DMS79 (cell line): ENCODE data around the gene LMTK3.
A peak's percentile ranks its signal among the peaks of the same experiment; 100 is the strongest.

Experiments used
- DNase-seq: peaks from one replicate; lab custom pipeline; 2025; lab: John Stamatoyannopoulos, UW

The LMTK3 gene

DNA sequence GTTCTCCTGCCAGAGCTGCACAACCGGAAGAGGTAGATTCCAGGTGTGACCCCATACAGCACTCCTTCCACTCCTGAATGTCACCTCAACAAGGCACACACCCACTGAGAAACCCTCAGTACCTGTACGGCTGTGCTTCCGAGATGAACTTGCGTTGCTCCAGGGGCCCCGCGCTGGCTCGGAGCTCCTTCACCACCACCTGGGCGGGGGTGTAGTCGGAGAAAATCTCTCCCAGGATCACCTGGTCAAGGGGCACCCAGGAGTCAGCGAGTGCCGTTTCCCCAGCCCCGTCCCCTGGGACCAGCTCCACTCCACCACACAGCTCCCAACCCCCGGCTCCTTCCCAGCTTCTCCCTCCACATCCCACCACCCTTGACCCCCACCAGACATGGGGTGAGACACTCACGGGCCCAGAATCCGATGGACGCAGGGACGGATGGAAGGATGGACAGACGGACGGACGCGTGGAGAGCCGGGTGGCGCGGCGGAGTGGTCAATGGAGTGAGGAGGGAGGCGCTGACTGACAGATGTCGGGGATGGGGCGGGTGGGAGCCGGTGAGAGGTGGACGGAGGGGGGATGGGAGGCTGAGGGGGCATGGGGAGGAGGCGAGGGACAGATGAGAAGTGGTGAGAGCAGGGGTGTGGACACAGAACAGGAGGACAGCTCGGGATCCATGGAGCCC, 2.8 kb downstream of the LMTK3 start:
- no peak for DNase-seq

GRCh38 chr19:48507911-48508439, 3.7 kb downstream of the LMTK3 start:
- DNase-seq, result no peak

- no peak for DNase-seq
These were observed 5.4 kb downstream of the LMTK3 start for GRCh38 chr19:48506138-48506733.

DNA sequence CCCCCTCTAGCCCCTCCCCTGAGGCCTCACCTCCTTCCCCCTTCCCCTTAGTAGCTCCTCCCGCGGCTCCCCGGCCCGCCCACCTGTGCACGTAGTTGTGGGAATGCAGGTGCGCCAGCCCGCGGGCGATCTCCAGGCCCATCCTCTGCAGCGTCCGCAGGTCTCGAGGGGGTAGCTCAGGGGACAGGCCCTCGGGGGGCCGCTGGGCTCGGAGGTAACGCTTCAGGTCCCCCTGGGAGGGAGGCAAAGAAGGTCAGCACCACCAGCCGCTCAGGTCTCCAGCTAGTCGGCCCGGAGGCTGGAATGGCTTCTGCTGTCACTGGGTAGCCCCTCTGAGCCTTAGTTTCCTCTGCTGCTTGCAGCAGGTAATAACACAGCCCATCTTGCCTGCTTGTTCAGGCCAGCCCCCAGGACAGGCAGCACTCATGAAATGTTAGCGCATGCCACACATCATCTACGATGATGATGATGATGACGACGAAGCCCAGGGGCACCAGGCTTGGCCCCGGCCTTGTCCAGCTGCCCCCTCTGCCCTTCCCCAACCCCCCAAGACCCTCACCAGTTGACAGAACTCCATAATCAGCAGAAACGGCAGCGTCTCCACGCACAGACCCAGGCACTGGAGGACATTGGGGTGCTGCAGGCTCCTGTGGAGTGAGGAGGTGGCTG, 9.2 kb downstream of the LMTK3 start:
- no peak for DNase-seq

GRCh38 chr19:48501494-48502349, 9.9 kb downstream of the LMTK3 start:
- peak; percentile 94 for DNase-seq

GRCh38 chr19:48500830-48501493, 10.7 kb downstream of the LMTK3 start:
- DNase-seq, result no peak

DNA sequence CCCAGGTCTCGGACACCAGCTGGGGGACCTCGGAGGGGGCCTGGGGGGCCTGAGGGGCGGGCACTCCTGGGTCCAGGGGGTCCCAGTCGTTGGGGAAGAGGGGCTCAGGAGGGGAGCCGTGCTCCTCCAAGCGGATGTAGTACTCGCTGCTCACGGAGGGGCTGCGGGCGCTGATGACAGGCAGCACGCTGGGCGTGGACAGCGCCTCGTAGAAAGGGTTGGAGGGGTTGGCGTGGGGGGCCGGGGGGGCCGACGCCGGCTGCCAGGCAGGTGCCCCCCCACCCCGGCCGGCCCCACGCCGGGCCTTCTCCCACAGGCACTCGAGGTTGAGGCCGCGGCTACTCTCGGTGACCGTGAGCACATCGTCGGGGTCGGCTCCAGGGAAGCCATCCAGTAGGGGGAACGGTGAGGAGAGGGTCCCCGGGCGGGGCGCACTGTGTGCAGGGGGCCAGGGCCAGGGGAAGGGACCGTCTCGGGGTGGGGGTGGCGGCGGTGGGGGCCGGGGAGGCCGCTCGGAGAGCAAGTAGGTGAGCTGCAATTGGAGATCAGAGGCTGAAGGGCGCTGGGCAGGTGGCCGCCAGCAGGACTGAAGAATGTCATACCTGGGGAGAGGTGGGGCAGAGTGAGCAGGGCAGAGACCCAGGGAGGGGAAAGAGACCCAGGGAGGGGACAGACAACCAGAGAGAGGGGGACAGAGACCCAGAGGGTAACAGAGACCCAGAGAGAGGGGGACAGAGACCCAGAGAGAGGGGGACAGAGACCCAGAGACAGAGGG, 12.1 kb downstream of the LMTK3 start:
- no peak for DNase-seq

- no peak for DNase-seq
These were observed 12.9 kb downstream of the LMTK3 start for GRCh38 chr19:48498595-48499311.

DNA sequence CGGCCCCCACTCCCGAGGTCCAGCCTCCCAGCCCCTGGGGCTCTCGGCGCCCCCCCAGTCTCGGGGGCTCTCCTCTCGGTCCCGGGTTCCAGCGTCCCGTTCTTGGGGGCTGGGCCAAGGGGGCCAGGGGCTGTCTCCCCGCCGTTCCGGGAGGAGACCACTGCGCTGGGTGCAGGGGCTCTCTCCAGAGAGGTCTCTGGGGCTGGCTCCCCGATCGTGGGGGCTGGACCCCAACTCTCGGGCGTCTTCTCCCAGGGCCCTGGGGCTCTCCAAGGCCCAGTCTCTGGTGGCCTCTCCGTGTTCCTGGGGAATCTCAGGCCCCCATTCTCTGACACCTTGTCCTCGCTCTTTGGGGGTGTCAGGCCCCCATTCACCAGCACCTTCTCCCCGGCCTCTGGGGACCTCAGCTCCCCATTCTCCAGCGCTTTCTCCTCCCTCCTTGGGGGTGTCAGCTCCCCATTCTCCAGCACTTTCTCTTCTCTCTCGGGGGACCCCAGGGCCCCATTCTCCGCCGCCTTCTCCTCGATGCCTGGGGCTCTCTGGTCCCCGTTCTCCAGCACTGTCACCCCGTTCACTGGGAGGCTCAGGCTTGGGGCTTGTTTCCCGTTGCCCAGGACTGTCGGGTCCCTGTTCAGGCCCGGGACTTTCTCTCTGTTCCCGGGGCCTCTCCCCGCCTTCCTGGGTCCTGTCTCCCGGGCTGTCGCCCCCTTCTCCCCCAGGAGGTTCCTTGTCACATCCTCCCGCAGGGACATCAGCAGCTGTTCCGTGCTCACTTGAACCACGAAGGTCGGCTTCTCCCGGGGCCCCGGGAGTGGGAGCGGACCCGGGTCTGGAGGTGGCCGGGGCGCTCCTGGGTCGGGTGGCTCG, 13.7 kb downstream of the LMTK3 start:
- no peak for DNase-seq

- DNase-seq, result no peak
These were observed 14.5 kb downstream of the LMTK3 start for GRCh38 chr19:48496959-48497727.

DNA sequence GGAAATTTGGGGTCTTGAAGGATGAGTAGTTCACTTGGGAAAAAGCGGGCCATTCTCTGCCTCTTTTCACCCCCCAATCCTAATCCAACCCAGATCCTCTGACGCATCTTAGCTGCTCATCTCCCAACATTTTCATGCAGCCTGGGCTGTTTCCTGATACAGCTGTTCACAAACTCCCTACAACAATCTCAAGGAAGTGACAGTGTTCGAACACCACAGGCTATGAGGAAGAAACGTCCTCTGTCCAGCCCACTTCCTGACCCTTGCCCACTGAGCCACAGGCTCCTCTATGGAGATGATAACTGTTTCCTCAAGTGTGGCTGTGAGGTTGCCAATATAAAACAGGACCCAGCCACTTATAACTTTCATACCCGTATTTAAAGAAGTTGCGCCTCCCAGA, 16.2 kb downstream of the LMTK3 start:
- no peak for DNase-seq

DNA sequence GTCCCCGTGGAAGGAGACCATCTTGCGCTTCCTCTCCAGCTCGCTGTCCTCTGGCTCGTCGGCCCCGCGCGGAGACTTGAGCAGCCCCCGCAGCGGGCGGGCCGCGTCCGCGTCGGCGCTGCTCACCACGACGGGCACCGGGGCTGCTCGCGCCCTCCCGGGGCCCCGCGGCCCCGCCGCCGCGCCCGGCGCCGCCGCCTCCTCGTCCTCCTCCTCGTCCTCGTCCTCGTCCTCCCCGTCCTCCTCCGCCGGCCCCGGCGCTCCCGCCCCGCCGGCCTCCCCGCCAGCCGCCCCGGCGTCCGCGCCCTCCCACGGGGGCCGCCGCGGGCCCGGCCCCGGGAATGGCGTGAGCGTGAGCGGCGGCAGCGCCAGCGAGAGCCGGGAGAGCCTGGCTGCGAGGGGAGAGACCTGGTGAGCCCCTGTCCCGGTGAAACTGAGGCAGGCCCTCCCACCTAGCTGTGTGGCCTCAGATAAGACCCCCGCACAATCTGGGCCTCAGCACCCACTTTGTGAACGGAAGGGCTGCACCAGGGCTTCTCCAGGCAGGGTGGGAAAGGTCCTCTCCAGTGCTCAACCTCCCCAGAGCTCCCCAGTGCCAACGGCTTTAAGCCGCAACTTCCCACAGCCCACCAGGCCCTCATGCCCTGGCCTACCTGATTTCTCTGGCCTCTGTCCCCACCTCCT, 17.8 kb downstream of the LMTK3 start:
- no peak for DNase-seq

- peak; percentile 16 for DNase-seq
These were observed 18.5 kb downstream of the LMTK3 start for GRCh38 chr19:48492925-48493717.

- no peak for DNase-seq
These were observed 19.9 kb downstream of the LMTK3 start for GRCh38 chr19:48491793-48492123.

DNA sequence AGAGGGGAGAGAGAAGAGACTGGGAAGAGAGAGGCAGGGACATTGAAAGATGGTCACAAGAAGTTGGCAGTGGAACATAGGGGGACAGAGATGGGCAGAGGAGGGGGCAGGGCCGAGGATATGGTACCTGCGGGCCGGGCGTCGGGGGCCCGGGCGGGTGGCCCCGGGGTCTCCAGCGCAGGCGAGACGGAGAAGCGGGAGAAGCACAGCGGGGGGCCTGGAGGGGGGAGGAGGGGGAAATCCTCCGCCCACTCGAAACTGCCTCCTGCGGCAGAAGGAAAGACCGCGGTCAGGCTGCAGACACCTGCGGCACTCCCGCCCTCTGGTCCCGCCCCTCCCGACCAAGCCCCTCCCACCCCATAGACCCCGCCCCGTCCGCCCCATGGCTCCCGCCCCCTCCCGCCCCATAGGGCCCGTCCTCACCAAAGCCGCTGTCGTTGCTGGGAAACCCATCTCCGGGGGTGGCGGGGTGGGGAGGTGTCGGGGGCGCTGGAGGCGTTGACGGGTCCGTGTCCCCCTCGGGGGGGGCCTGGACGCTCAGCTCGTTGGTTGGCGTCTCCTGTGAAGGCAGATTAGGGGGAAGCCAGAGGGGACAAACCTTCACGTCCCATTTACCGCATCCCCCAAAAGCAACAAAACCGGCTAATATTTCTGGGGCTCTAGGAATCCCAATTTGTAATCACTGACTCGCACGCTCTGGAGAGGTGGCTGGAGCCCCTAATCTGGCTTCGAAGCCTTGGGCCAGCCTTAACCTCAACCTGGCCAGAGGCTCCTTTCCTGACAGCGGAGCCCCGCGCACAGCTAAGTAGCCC, 20.4 kb downstream of the LMTK3 start:
- peak; percentile 11 for DNase-seq

DNA sequence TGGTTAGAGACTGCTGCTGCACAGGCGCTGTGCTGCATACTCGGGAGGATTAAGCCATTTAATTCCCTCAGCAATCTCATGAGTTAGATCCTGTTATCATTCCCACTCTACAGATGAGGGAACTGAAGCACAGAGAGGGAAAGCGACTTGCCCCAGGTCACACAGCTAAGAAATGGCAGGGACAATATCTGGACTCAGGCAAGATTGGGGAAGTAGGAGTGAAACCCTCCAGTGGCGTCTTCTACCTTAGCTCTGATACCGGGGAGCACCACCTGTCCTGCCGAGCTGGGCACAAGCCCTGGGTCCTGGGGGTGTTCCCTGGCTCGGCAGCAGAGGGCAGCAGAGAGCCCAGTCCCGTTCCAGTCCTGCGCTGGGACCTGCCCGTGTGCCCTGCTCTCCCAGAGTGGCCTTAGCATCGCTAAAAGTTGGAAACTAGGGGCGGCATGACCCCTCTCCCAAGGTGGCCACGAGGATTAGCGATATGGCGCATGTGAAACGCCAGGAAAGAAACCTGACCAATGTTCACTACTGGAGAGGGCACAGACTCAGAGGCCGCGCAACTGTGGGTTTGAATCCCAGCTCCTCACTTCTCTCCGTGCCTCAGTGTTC, 21.9 kb downstream of the LMTK3 start:
- no peak for DNase-seq
